ENCODE data around the gene TNFSF8. TPM values are rescaled to one million over a fixed set of nuclear protein-coding genes. Genes with fewer than 3 reads are reported as not detected.
A peak's percentile ranks its signal among the peaks of the same experiment; 100 is the strongest.

Gene TNFSF8
- total RNA-seq, 4 donors from 2014 or later, result 0.84 to 8.1 (median 2.3) TPM

DNA sequence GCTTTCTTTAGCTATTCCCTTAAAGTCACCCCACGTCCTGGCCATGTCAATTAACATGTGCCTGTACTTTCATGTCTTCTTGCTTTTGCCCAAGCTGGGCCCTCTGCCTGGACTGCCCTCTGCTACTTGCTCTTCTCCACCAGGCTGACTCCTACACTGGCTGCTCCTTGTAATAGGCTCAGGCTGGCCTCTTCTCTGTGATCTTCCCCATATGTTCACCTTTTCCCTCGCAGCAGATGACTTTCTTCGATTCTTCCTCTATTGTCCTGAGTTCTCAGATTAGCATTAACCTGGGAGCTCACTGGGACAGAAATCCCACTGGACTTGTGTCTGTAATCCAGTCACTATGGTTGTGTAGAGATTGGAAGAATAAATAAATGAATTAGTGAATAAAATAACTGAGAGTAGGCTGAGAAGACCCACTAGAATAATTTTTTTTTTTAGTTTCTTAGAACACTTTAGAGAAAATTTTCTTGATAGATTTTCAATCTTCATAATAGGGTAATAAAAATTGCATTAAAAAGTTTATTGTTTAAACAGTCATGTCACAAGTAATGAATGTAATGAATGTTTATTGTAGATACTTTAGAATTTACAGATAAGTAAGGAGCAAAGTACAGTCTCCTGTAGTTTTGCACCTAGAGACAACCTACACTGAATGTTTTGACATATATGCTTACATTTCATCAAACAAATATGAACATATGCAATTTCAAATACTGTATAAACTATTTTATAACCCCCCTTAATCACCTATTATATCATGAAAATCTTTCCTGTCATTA, 77.1 kb downstream of the TNFSF8 start:
- H3K9me3 ChIP-seq, result no peaks in the 10 kb centered on the region
- no peaks in the 10 kb centered on the region for H3K27me3 ChIP-seq
- WGBS, 2 donors, result 89 to 93% methylated on average over 3 of the region's 3 CpGs
- no peak overlapping the region for H3K4me3 ChIP-seq
- no peaks in the 10 kb centered on the region for H3K36me3 ChIP-seq
- DNase-seq (ENCODE audit: low spot score in 2 of 2), result no peak
- peak overlapping the region in 2 of 4 donors; percentile 42 to 63 for H3K27ac ChIP-seq
- TF ChIP-seq EP300 (IDR thresholded peaks at IDR 0.05) (no peak), POLR2A (IDR thresholded peaks at IDR 0.05) (no peak)
- TF ChIP-seq, protein P1, sequence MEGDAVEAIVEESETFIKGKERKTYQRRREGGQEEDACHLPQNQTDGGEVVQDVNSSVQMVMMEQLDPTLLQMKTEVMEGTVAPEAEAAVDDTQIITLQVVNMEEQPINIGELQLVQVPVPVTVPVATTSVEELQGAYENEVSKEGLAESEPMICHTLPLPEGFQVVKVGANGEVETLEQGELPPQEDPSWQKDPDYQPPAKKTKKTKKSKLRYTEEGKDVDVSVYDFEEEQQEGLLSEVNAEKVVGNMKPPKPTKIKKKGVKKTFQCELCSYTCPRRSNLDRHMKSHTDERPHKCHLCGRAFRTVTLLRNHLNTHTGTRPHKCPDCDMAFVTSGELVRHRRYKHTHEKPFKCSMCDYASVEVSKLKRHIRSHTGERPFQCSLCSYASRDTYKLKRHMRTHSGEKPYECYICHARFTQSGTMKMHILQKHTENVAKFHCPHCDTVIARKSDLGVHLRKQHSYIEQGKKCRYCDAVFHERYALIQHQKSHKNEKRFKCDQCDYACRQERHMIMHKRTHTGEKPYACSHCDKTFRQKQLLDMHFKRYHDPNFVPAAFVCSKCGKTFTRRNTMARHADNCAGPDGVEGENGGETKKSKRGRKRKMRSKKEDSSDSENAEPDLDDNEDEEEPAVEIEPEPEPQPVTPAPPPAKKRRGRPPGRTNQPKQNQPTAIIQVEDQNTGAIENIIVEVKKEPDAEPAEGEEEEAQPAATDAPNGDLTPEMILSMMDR (IDR thresholded peaks at IDR 0.05), result no peak
- peaks cover 0 to 17% (median 2%) of the 10 kb centered on the region in 4 donors for H3K4me1 ChIP-seq

DNA sequence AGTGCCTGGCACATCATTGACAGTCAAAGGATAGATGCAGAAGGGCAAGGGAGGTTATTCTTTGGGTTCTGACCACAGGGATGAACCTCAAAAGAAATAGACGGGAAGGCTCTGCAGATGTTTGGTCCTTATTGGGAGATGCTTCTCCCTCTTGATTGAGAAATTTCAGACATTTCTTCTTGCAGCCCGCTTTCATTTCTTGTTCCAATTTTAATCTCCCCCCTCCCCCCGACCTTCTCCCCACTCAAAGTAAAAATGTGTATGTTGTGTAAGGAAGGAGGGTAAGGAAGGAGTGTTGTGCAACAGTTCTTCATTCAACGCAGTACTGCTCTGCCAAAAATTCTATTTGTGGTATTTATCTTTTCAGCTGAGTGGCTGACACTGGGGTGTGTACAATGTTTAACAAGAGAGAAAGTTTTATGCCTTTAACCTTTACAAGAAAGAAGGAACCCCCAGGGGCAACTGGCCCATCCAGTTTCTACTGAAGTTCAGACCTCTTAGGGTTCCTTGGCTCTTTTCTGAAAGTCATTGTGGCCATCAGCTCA, 78.3 kb downstream of the TNFSF8 start:
- Histone ChIP-seq H3K9me3 (no peaks in the 10 kb centered on the region), H3K4me1 (peaks cover 0 to 17% (median 2%) of the 10 kb centered on the region in 4 donors), H3K36me3 (no peaks in the 10 kb centered on the region), H3K4me3 (no peak overlapping the region), H3K27me3 (no peaks in the 10 kb centered on the region), H3K27ac (peak overlapping the region in 1 of 4 donors; percentile 63)
- 44 to 50% methylated on average over 4 of the region's 4 CpGs for WGBS, 2 donors
- DNase-seq (ENCODE audit: low spot score in 2 of 2), result peak in 1 of 2 donors; percentile 41
- no peak for TF ChIP-seq POLR2A (IDR thresholded peaks at IDR 0.05)
- TF ChIP-seq EP300 (IDR thresholded peaks at IDR 0.05), result peak in 1 of 2 donors; percentile 59

DNA sequence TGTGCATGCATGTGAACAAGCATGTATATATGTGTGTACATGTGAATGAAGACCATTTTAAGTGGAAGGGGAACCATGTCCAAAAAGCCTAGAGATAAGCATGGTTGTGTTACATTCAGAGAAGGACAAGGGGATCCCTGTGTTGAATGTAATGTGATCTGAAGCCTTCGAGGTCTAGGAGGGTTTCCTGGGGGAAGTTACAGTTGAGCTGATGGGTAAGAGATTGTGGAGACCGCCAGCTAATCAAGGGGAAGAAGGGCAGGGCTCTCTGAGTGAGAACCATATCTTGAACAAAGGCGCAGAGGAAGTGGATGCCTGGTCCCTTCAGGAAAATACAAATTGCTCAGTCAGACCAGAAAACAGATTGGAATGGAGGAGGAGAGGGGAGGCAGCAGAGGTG, 79.1 kb downstream of the TNFSF8 start:
- Histone ChIP-seq H3K4me3 (no peak overlapping the region), H3K9me3 (no peaks in the 10 kb centered on the region), H3K27ac (no peak overlapping the region), H3K4me1 (peaks cover 0 to 17% (median 2%) of the 10 kb centered on the region in 4 donors), H3K36me3 (no peaks in the 10 kb centered on the region), H3K27me3 (no peaks in the 10 kb centered on the region)
- 62 to 70% methylated on average over 3 of the region's 3 CpGs for WGBS, 2 donors
- no peak for DNase-seq (ENCODE audit: low spot score in 2 of 2)
- TF ChIP-seq, protein P1 (IDR thresholded peaks at IDR 0.05), result no peak
- TF ChIP-seq EP300 (IDR thresholded peaks at IDR 0.05), result no peak
- TF ChIP-seq POLR2A (IDR thresholded peaks at IDR 0.05), result no peak

Other genes with a start within 250 kb of the TNFSF8 start
- gene TEX48, start 248.4 kb downstream of the TNFSF8 start, total RNA-seq, result not detected
- 1 to 10 TPM in 2 of 4 donors, under 1 TPM in 2; 0.30 to 2.1 (median 1.2) TPM for gene TNFSF15, start 124.6 kb downstream of the TNFSF8 start, total RNA-seq
- 100 to 1,000 TPM in 2 of 4 donors, 10 to 100 TPM in 2; 59.2 to 154 (median 99.3) TPM for gene TNC, start 187.6 kb upstream of the TNFSF8 start, total RNA-seq